Glomerular endothelial cell (primary cell): ENCODE results near the gene RHBDL1. TPM values are rescaled to one million over a fixed set of nuclear protein-coding genes. Genes with fewer than 3 reads are reported as not detected.
"Not testable (repeated sequence)": the region's sequence is repeated elsewhere in the genome, so short reads cannot be mapped to it uniquely, and the experiment has no call there.

Experiments used
- DNase-seq: peaks from one replicate; pipeline ENCODE4 v3.0.0-alpha.2; 2011; ENCODE audit warnings: low read depth, low spot score; ENCODE audit errors: extremely low read depth
- total RNA-seq: library from RNA; depleted of rRNA; stranded (reverse); fragments of >200 nt; gene quantifications from 2 replicates; pipeline ENCODE4 v1.2.3, GENCODE V29; 2015

RHBDL1 gene
- total RNA-seq, 1 donor from 2014 or later: 1.6 TPM

DNA sequence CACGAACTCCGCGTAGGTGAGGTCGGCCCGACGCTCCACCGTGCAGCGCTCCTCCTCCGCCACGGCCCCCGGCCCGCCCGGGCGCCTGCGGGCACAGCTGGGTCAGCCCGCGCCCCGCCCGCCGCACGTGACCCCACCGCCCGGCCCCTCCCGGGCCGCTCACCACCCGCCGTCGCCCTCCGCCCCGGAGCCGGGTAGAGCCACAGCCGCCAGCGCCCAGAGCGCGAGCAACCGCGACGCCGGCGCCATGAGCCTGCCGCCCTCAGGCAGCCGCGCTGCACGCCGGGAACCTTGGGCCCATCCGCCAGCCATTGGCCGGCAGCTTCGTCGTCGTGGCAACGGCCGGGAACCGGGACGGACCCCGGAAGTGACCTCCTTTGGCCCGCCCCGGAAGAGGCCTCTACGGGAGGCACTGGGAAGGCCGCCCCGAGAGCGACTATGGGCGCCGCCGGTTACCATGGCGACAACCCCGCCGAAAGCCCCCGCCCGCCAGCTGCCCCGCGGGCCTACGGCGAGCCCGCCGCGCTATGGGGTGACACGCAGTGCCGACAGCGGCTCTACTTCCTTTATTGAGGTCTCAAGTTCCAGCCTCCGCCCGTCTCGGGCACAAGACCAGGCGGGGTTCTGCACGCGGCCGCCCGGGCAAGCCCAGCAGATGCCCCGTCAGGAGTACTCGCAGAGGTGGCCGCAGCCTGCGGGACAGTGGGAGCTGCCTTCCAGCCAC lies 8.8 kb downstream of the RHBDL1 start, which contains the start of gene JMJD8:
TSS of gene JMJD8 (minus strand) at position 264 of the 724 bp plus-strand sequence. CDS start at position 249, 15 bp downstream.
- no peak for DNase-seq

DNA sequence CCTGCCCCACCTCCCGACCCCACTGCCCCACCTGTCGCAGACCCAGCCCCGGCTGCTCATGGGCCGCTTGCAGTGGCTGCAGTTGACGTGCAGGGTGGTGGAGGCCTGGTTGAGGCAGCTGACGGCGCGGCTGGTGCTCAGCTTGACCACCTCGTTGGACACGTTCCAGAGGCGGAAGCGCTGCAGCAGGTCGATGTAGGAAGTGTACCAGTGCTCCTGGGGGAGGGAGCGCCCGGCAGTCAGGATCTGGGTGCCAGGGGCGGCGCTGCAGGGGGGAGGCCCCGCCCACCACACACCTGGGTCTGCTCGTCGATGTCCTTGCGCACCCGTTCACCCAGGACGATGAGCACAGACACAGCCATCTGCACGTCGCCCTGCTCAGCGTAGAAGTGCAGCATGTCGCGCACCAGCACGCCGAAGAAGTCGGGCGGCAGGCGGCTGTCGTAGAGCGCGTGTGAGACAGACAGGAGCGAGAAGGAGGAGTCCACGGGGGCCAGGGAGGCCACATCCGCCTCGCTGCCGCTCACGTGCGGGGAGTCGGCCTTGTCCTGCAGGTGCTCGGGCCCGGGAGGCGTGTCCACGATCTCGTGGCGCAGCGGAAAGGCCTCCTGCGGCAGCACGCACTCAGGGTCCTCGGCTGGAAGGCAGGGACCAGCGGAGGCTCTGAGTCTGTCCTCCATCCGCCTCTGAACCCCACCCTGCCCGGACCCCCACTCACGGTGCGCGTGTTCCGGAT lies 9.7 kb downstream of the RHBDL1 start:
- no peak for DNase-seq

DNA sequence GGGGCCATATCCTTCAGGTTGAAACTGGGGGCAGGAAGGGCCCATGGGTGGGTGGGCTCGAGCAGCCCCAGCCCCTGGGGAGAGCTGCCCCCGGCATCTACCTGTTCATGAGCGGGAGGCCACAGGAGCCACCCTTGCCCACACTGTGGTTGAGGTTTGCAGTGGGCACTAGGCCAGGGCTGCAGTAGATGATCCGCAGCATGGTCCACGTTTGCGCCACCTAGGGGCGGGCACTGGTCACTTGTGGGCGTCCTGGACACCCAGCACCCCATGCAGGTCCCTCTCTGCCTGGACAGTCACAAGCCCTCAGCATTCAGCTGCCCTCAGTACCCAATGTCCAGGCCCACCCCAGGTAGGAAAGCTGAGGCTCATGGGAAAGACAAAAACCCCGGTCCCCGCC lies 10.5 kb downstream of the RHBDL1 start:
- no peak for DNase-seq

DNA sequence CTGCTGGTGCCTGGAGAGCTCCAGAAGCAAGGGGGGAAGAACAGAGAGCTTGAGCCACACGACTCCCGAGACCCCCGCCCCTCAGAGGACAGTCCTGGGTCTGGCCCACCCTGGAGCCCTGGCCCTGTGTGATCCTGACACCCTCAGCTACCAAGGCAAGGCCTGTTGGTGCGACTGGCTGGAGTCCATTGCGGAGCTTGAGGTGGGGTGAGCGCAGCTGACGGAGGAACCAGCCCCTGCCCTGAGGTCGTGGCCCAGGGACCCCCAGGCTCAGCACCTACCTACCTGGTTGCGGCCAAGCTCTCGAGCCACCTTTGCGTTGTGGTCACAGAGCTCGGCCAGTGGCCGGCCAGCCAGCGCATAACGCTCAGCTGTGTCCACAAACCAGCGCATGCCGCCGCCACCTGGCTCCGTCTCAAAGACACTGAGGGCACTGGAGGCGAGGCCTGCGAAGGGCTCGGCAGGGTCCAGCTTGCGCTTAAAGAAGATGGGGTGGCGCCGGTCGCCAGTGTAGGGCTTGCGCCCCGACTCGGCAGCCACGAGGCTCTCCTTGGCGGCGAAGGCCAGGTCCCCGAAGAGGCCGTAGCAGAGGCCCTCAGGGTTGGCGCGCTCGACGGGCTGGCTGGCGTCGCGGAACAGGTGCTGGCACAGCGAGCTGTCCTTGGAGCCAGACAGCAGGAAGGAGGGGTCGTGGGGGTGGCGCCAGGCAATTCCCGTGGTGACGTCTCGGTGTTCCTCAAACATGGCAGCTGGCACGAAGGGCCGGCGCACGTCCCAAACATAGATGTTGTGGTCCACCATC lies 11.2 kb downstream of the RHBDL1 start:
- DNase-seq: no peak

DNA sequence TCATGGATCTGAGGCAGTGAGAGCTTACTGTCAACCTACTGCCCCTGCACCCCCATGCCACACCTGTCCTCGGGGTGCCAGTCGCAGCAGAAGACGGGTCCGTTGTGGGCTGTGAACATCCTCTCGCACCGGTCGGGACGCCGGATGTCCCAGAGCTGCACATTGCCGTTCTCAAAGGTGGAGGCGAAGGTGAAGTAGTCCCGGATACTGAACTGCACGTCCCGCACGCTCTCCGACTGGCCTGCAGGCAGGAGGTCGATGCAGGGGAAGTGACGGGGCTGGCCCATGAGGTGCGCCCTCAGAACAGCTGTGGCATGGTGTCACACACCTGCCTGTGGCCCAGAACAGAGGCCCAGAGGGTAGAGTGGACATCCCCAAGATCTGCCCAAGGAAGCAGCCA lies 12.0 kb downstream of the RHBDL1 start:
- DNase-seq: no peak

DNA sequence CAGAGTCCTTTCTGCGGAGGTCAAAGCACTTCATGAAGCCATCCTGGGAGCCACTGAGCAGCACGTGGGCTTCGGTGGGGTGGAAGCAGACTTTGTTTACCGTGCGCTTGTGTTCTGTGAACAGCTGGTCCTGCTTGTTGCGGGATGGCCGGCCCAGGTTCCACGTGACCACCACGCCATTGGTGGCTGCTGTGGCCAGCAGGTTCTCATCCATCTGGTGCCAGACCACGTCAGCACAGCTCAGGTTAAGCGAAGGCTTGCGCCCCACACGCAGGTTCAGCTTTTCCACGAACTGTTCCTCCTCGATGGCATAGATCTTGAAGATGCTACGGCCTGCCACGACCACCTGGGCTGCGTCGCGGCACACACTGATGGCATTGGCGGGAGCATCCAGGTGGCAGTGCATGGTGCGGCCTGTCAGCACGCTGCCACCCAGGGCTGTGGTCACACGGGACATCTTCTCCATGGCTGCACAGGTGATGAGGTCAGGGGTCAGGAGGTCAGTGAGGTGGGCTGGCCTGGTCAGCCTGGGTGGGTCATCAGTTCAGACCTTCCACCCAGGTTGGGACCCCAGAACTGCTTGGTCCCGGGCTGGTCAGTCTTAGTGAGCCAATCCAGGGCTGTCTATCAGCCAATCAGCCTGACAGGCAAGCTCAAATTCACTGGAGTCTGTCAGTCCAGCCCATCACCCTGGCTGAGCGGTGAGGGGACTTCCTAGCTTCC lies 13.9 kb downstream of the RHBDL1 start:
- no peak for DNase-seq

DNA sequence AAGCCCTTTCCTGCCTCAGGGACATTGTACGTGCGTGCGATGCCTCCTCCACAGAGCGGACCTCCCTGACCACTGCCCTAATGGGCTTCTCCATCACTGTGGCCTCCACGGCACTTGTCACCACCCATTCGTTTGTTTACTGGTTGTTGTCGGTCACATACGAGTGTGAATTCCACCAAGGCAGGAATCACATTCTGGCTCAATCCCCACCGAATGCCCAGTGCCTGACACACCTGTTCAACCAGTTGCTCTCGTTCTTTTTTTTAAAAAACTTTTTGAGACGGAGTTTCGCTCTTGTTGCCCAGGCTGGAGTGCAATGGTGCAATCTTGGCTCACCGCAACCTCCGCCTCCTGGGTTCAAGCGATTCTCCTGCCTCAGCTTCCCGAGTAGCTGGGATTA lies 15.8 kb downstream of the RHBDL1 start:
- not testable (repeated sequence) for DNase-seq

DNA sequence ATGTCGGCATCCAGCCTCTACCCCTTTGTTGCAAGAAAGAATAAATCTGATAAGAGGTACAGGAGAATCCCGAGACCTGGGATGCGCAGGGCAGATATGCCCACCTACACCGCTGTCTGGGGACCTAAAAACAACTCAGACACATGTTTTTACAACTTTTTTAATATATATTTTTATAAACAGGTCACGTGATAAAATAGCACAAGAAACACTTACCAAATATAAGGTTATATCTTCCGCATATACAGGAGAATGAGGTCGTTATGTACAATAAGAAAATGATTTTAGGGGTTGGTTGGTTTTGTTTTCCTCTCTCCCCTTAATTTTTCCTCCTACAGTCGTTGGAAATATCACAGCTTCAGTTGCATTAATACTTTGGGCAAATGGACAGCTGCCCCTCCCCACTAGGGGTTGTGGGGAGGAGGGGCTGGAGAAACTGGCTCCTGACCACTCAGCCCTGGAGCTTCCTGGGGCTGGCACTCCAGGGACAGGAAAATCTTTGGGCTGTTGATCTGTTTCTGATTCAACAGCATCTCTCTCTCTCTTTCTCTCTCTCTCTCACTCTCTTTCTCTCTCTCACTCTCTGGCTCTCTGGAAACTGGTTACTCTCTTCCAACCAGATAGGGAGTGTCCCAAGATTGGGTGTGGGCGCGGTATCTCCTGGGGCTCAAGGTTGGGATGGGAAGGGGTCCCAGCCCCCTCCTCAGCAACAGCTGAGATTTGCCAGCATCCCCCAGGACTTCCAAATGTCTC lies 17.1 kb downstream of the RHBDL1 start:
- no peak for DNase-seq

DNA sequence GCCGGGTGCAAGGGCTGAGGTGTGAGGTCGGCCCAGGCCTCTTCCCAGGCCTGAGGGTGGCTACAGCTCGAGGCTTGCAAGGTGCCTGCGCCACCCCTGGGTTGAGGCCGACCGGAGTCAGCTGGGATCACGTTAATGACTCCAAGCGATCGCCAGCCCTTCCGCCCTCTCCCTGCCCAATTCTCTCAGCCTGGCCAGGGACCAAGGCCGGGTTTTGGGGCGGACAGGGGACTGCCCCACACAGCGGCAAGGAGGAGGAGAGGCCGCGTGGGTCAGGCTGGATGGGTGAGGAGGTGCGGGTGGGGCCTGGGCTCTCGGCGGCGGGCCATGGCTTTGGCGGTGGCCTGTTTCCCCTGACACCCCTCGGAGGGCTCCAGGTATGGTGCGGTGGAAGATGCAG lies 17.9 kb downstream of the RHBDL1 start:
- DNase-seq: no peak

DNA sequence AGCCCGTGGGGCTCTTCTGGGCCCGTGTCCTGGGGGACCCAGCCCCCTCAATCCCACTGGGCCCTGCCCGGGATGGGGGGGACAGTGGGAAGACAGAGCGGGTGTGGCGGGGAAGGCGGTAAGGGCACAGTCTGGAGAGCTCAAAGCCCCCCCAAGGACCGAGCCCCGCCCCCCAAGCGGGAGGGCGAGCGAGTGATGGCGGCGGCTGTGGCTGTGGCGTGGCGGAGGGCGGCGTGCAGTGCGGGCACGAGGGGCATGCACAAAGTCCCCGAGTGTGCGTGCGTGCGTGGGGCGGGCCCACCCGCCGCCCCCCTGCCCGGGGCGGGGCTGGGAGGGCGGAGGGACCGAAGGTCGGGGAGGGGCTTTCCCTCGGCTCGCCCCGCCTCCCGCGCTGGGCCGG lies 18.3 kb downstream of the RHBDL1 start:
- DNase-seq: no peak

DNA sequence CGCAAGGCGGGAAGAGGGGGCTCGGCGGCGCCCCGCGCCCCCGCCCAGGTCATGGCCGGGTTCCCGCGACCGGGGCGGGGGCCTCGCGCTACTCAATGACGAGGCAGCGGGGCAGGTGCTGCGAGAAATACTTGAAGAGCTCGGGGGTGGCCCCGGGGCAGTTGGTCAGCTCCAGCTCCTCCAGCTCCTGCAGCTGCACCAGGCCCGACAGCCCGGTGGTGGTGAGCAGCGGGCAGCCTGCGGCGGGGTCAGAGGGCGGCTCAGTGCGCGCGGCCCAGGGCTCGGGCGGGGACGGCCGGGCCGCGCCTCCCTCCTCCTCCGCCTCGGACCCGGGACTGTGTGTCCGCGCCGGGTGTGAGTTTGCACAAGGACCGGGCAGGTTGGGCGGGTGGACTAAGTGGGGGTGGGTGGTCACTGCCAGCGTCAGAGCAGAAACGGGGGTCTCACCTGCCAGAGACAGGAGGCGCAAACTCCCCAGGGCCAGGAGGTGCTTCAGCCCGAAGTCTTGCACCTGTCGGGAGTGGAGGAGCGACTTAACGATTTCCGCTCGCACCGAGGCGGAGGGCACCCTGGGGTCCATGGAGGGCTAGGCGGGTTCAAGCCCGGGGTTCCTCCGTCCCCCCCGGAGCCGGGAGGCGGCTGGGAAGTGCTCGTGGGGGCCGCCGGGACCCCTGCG lies 18.9 kb downstream of the RHBDL1 start:
- no peak for DNase-seq

DNA sequence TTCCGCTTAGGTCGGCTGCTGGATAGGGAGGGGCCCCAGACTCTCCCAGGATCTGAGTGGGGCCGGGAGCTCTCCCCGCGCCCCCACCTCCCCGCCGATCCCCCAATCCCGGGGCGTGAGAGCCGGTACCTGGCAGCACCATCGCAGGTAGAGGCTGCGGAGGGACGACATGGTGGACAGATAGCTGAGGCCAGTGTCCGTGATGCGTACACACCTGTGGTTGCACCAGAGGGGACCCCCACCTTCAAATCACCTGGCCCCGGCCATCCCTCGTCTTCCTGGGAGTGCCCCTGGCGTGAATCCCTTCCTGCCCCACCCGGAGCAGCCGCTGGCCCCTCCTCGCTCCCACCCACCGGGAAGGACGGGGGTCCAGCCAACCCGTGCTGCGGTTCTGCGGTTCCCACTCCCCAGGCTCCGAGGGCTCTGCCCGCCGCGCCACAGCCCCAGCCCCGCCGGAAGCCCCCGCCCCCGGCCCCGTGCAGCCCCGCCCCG lies 19.4 kb downstream of the RHBDL1 start:
- DNase-seq: no peak

DNA sequence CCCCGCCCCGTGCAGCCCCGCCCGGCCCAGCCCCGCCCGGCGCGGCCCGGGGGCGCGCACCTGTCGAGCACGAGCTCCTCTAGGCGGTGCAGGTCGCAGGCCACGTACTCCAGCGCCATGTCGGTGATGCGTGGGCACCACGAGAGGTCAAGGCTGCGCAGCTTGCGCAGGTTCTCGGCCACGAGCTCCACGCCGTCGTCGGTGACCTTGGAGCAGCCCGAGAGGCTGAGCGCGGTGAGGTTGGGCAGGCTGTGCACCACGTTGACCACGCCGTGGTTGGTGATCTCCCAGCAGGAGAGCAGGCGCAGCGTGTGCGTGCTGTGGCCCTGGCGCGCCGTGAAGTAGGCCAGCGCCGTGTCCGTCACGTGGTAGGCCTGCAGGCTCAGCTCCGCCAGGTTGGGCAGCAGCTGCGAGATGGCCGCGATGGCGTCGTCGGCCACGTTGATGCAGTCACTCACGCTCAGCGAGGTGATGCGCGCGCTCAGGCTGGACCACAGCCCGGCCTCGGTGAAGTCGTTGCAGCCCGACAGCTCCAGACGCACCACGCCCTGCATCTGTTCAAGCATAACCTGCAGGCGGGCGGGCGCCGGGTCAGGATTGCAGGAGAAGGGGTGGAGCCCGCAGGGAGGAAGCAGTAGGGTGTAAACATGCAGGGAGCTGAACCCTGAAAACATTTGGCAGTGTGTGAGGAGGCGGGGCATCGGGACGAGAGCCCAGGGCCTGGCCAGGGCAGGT lies 20.1 kb downstream of the RHBDL1 start:
- DNase-seq: no peak

DNA sequence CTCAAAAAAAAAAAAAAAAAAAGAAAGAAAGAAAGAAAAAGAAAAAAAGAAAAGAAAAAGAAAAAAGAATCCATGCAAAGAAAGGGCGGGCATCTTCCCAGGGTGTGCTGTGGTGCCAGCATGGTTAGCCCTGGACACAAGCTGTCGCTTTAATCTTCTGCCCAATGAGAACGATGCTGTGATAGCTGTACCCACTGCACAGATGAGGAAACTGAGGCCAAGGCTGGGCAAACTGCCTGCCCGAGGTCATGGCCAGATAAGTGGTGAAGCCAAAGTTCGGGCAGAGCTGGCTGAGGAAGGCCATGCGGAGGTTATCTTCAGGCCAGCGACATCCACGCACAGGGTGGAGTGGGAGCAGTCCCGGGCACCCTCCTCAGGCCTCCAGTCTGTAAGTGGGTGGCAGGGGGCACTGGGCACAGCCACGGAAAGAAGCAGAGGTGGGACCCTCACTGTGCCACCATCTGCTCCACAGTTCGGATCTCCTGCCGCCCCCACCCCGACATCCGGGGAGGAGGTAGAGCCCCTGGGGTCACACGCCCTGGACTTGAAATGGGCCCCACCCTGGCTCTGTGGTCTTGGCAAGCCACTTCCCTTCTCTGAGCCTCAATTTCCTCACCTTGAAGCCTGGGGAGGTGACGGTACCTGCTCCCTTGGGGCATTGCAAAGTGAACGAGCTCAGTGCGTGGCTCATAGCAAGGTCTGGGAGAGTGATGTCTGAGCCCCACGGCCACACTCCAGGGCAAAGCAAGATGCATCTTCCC lies 23.6 kb downstream of the RHBDL1 start:
- no peak for DNase-seq

DNA sequence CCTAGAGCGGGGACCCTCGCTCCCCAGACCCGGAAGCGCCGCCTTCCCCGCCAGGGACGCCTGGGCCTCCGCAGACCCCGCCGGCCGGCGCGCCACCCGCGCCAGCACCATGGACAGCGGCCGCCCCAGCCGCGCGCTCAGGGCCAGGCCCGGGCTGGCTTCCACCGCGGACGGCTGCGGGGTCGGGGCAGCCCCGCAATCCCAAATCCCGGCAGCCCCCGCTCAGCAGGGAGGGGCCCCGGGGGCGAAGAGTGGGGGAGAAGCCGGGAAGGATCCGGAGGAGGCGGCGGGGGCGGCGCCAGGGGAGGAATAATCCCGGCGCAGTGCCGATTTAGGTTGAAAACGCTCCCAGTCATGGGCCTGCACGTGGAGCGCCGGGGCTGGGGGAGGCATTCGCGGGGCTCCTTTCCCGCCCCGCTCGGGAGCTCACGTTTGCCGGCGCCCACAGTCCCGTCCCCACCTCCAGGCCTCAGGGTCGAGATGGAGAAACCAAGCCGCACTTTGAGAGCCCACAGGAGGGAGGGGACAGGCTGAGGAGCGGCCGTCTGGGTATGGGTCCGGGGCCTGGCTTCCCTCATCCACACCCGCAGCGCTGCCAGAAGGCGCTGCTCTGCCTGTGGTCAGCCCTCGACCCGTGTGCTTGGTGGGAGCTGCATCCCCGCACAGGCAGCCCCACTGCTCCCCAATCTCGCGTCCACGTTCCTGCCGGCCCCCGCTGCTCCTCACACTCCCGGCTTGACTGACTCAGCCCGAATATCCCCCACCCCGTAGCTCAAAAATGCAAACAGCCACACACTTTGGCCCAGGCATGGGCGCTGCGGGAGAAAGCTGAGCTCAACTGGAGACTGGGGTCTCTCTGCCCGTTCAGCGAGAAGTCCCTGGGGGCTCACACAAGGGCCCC lies 25.5 kb downstream of the RHBDL1 start:
- no peak for DNase-seq

DNA sequence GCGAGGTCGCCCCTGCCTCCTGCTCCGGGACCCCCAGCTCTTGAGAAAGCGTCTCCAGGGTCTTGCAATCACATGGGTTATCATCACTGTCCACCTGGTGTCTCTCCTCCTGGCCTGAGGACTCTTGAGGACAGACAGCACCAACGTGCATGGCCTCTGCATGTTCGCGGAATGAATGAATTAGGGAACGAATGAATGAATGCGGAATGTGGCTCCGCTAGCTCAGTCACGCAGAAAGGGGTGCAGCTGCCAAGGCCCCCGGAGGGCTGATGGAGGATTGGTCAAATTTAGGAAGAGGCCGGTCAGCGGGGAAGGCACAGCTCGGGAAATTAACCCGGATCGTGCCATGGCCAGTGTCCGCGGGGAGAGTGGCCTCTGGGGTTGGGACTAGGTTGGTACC lies 26.9 kb downstream of the RHBDL1 start:
- DNase-seq: no peak

DNA sequence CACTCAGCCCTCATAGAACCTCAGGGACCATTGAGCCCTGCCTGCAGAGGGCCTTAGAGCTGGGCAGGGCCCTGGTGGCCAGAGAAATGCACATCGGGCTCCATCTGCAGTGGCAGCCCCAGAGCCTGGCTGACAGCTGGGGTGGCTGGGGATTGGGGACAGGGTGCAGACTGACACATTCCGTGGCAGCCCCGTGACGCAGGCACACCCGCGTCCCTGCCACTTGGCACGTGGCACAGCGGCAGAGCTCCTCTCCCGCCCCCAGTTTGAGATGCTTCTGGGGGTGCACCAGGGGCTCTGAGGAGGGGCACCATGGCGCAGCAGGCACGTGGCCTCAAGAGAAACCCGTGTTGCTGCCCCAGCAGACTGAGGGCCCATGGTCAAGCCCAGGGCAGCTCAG lies 27.9 kb downstream of the RHBDL1 start:
- no peak for DNase-seq
